SU-DHL-6 (cell line): Measurements from ENCODE around the gene LDLRAD2.

Experiments used
- H2AFZ ChIP-seq: fragments of 200-600 bp; sonication (generic); 2 replicates; pipeline ENCODE4 v1.6.1; 2014; ENCODE audit warnings: low read depth, mild to moderate bottlenecking, moderate library complexity, mixed read lengths, antibody characterized with exemption, low read length; ENCODE audit not compliant: severe bottlenecking
- H3F3A ChIP-seq: fragments of 200-600 bp; shearing (Covaris generic); 2 replicates; pipeline ENCODE4 v1.6.0; 2016; ENCODE audit warnings: antibody characterized with exemption, mild to moderate bottlenecking; ENCODE audit not compliant: insufficient read depth
- H3K27ac ChIP-seq: fragments of 200-600 bp; sonication (generic); 2 replicates; pipeline ENCODE4 v1.5.1; 2016; ENCODE audit warnings: low read depth, mild to moderate bottlenecking, low read length, moderate library complexity, mixed read lengths
- H3K27me3 ChIP-seq: fragments of 200-600 bp; sonication (generic), shearing (Covaris generic); 2 replicates; pipeline ENCODE4 v1.6.0; 2014; ENCODE audit warnings: mild to moderate bottlenecking, low read length
- H3K36me3 ChIP-seq: fragments of 200-600 bp; sonication (generic); 2 replicates; pipeline ENCODE4 v1.6.1; 2014; ENCODE audit warnings: mild to moderate bottlenecking, low read length, mixed read lengths
- H3K4me2 ChIP-seq: fragments of 300-600, 200-600 bp; shearing (Covaris generic), sonication (generic); 2 replicates; pipeline ENCODE4 v1.6.0; 2014; ENCODE audit warnings: low read length, low read depth, mild to moderate bottlenecking; ENCODE audit not compliant: poor library complexity, severe bottlenecking
- H3K4me3 ChIP-seq: fragments of 200-600 bp; sonication (generic); 2 replicates; pipeline ENCODE4 v1.5.1; 2014; ENCODE audit warnings: antibody characterized with exemption, low read length, mild to moderate bottlenecking, mixed read lengths; ENCODE audit not compliant: insufficient read depth, poor library complexity, severe bottlenecking
- H3K79me2 ChIP-seq: fragments of 200-600 bp; sonication (generic); 2 replicates; pipeline ENCODE4 v1.6.1; 2014; ENCODE audit warnings: mild to moderate bottlenecking, low read length, moderate library complexity; ENCODE audit not compliant: insufficient read depth
- H3K9ac ChIP-seq: fragments of 200-600 bp; sonication (generic); 2 replicates; pipeline ENCODE4 v1.7.0; 2014; ENCODE audit warnings: mild to moderate bottlenecking, low read length
- H3K9me2 ChIP-seq: fragments of 200-600 bp; sonication (generic); replicated peaks from 2 replicates; pipeline ENCODE4 v1.6.1; 2014; ENCODE audit warnings: low read length; ENCODE audit not compliant: insufficient read depth
- H3K9me3 ChIP-seq: fragments of 200-600 bp; sonication (generic); 2 replicates; pipeline ENCODE4 v1.6.1; 2014; ENCODE audit warnings: low read length, mixed read lengths; ENCODE audit not compliant: insufficient read depth
- H4K20me1 ChIP-seq: fragments of 200-600 bp; sonication (generic); 2 replicates; pipeline ENCODE4 v1.6.1; 2014; ENCODE audit warnings: low read depth, mild to moderate bottlenecking, antibody characterized with exemption, low read length, moderate library complexity, mixed read lengths
- EZH2phosphoT487 ChIP-seq: fragments of 200-600 bp; sonication (generic), shearing (Covaris generic); conservative IDR thresholded peaks from 2 replicates; pipeline ENCODE4 v1.6.1; 2018; ENCODE audit warnings: mild to moderate bottlenecking, antibody characterized with exemption, low read length, moderate library complexity, mixed read lengths
- TF ChIP-seq, protein P1 (sequence below): fragments of 200-600 bp; sonication (generic); IDR thresholded peaks from one replicate; pipeline ENCODE4 v1.5.1; 2017; ENCODE audit warnings: antibody characterized with exemption, mild to moderate bottlenecking, low read length, moderate library complexity; ENCODE audit not compliant: insufficient read depth, poor library complexity, severe bottlenecking

The LDLRAD2 gene

DNA sequence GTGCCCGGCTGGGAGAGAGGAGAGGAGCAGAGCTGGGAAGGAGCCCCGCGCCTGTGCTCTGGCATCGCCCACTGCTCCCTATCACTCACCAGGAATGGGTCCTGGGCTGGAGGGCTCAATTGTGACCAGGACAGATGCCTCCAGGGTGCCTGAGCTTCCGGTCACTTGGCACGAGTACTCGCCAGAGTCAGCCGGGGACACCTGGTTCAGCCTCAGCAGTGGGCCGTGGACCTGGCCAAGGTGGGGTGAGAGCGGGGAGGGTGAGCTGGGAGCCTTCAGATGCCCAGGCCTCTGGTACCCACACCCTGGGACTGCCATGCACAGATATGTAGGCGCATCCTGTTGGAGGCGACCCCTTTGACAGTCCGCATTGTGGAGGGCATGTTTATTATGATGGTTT, 31.1 kb downstream of the LDLRAD2 start:
- H3K27me3 ChIP-seq, result no peaks in the 10 kb centered on the region
- H3K36me3 ChIP-seq, result no peaks in the 10 kb centered on the region
- no peak overlapping the region for H3K9ac ChIP-seq
- H3F3A ChIP-seq, result no peaks in the 10 kb centered on the region
- TF ChIP-seq, protein P1, sequence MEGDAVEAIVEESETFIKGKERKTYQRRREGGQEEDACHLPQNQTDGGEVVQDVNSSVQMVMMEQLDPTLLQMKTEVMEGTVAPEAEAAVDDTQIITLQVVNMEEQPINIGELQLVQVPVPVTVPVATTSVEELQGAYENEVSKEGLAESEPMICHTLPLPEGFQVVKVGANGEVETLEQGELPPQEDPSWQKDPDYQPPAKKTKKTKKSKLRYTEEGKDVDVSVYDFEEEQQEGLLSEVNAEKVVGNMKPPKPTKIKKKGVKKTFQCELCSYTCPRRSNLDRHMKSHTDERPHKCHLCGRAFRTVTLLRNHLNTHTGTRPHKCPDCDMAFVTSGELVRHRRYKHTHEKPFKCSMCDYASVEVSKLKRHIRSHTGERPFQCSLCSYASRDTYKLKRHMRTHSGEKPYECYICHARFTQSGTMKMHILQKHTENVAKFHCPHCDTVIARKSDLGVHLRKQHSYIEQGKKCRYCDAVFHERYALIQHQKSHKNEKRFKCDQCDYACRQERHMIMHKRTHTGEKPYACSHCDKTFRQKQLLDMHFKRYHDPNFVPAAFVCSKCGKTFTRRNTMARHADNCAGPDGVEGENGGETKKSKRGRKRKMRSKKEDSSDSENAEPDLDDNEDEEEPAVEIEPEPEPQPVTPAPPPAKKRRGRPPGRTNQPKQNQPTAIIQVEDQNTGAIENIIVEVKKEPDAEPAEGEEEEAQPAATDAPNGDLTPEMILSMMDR, result no peak
- TF ChIP-seq EZH2phosphoT487, result no peak
- H3K79me2 ChIP-seq, result no peaks in the 10 kb centered on the region
- H4K20me1 ChIP-seq, result no peaks in the 10 kb centered on the region
- H3K9me2 ChIP-seq, result no peaks in the 10 kb centered on the region
- H3K4me2 ChIP-seq, result no peak overlapping the region
- no peak overlapping the region for H3K4me3 ChIP-seq
- H3K9me3 ChIP-seq, result no peaks in the 10 kb centered on the region
- no peak overlapping the region for H2AFZ ChIP-seq
- H3K27ac ChIP-seq, result no peak overlapping the region

DNA sequence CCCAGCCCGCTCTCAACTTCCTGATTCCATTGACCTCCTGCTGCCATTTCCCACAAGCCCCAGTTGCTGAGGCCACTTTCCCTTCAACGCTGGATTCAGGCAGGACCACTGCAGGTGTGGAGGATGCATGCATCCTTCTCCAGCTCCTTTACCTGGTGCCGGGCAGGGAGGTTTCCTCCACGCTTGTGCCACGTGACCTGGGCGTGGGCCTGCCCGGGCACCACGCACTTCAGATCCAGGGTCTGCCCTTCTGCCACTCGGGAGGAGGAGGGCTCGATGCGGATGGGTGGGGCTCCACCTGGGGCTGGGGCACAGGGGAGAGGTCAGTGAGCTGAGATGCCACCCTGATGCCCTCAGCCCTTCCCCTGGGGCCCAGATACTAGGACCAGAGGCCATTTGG, 31.9 kb downstream of the LDLRAD2 start:
- Histone ChIP-seq H3F3A (no peaks in the 10 kb centered on the region), H3K9me2 (no peaks in the 10 kb centered on the region), H3K27ac (no peak overlapping the region), H3K9ac (no peak overlapping the region), H4K20me1 (no peaks in the 10 kb centered on the region), H3K27me3 (no peaks in the 10 kb centered on the region), H3K9me3 (no peaks in the 10 kb centered on the region), H3K36me3 (no peaks in the 10 kb centered on the region), H3K4me3 (no peak overlapping the region), H3K4me2 (no peak overlapping the region), H2AFZ (no peak overlapping the region), H3K79me2 (no peaks in the 10 kb centered on the region)
- TF ChIP-seq, protein P1, result no peak
- no peak for TF ChIP-seq EZH2phosphoT487

DNA sequence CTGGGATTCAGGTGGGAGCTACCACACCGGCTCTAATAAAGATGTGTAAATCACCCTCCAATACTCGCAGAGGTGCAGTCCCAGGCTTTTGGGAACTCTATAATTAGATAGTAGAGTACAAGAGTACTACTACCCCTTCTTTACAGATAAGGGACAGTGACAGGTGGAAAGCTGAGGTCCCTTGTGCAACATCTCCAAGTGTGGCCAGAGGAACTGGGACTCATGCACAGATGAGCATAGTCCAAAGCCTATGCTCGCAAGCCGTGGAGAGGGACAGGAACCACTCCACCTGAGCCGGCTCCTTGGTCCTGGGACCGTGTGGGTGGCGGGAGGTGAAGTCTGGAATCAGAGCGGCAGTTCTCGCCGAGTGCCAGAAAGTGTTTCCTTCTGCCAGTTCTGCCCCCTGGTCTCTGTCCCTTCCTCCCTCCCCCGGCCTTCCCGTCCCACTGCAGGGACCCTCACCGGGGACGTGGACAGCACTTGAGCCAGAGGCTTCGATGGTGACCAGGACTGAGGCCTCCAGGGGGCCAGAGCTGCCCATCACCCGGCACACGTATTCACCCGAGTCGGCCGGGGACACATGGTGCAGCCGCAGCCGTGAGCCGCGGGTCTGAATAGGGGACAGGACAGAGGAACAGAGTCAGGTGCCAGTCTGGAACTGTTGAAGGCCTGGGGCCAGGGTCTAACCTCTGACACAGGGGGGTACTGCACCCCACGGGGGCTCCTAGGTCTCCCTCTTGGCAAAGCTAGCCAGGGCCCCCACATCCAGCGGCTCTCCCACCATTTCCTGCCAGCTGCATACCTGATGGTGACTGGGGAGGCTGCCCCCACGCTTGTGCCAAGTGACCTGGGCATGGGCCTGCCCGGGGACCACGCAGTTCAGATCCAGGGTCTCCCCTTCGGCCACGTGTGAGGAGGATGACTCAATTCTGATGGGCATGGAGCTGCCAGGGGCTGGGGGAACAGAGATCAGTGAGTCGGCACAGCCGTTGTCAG, 33.9 kb downstream of the LDLRAD2 start:
- H3K9ac ChIP-seq, result no peak overlapping the region
- no peak overlapping the region for H3K4me2 ChIP-seq
- H3K36me3 ChIP-seq, result no peaks in the 10 kb centered on the region
- H3K9me2 ChIP-seq, result no peaks in the 10 kb centered on the region
- no peaks in the 10 kb centered on the region for H3K79me2 ChIP-seq
- TF ChIP-seq EZH2phosphoT487, result no peak
- TF ChIP-seq, protein P1, result no peak
- no peak overlapping the region for H2AFZ ChIP-seq
- no peak overlapping the region for H3K27ac ChIP-seq
- H4K20me1 ChIP-seq, result no peaks in the 10 kb centered on the region
- no peaks in the 10 kb centered on the region for H3K27me3 ChIP-seq
- no peaks in the 10 kb centered on the region for H3F3A ChIP-seq
- no peaks in the 10 kb centered on the region for H3K9me3 ChIP-seq
- no peak overlapping the region for H3K4me3 ChIP-seq
